K562 (cell line): ENCODE results near the gene ARID3B.

Experiments
- ARHGAP35 ChIP-seq: fragments of 450-650 bp; IDR thresholded peaks from 2 replicates; pipeline ENCODE4 v1.6.1; 2018; ENCODE audit not compliant: partially characterized antibody
- ARID3B ChIP-seq: fragments of 250-450 bp; sonication (Bioruptor Pico); IDR thresholded peaks from 2 replicates; pipeline ENCODE4 v1.4.0; 2020; ENCODE audit warnings: borderline replicate concordance
- BDP1 ChIP-seq: IDR thresholded peaks from 3 replicates; pipeline ENCODE4 v1.6.1; 2011; ENCODE audit not compliant: insufficient read length, insufficient read depth
- CBFA2T2 ChIP-seq: fragments of 450-650 bp; conservative IDR thresholded peaks from 2 replicates; pipeline ENCODE4 v1.6.1; 2017; ENCODE audit warnings: mild to moderate bottlenecking
- CTCF ChIP-seq, 3 experiments: IDR thresholded peaks in 2 of 3; conservative IDR thresholded peaks in 1 of 3; 2 replicates each; pipeline ENCODE4 v1.5.1; 2011 to 2012; ENCODE audit warnings: low read length in 3 of 3, mild to moderate bottlenecking in 3 of 3, control low read depth in 2 of 3, improper control_type of control experiment in 1 of 3, inconsistent platforms in 1 of 3, low read depth in 1 of 3, mixed read lengths in 1 of 3, moderate library complexity in 1 of 3; ENCODE audit not compliant: insufficient read depth in 2 of 3
- FOXK2 ChIP-seq, 2 experiments: fragments of 450-650 bp; IDR thresholded peaks in 1 of 2; conservative IDR thresholded peaks in 1 of 2; 2 replicates each; pipeline ENCODE4 v1.6.1; 2016; ENCODE audit warnings: low read depth in 2 of 2, mild to moderate bottlenecking in 1 of 2
- HMBOX1 ChIP-seq: sonication (generic); IDR thresholded peaks from 2 replicates; pipeline ENCODE4 v1.6.1; 2016
- KDM4B ChIP-seq, 2 experiments: fragments of 450-650 bp in 1 of 2; sonication (generic) in 1 of 2; IDR thresholded peaks; 2 replicates each; pipeline ENCODE4 v1.6.1; 2016 to 2017; ENCODE audit warnings: borderline replicate concordance in 2 of 2, antibody characterized with exemption in 1 of 2, low read depth in 1 of 2, mild to moderate bottlenecking in 1 of 2
- MAX ChIP-seq: sonication (generic); formaldehyde crosslinking; IDR thresholded peaks from 2 replicates; pipeline ENCODE4 v1.9.0; 2022; ENCODE audit warnings: mild to moderate bottlenecking, missing genetic modification reagents
- PRDM10 ChIP-seq: fragments of 450-650 bp; IDR thresholded peaks from 2 replicates; pipeline ENCODE4 v1.6.1; 2018; ENCODE audit not compliant: partially characterized antibody
- RFX5 ChIP-seq: IDR thresholded peaks from 2 replicates; pipeline ENCODE4 v1.6.1; 2011; ENCODE audit warnings: low read depth, mild to moderate bottlenecking, improper control_type of control experiment, low read length
- SIN3A ChIP-seq, 2 experiments: fragments of 150-350 bp in 1 of 2; IDR thresholded peaks; 2 replicates each; pipeline ENCODE4 v1.6.1; 2011 to 2016; ENCODE audit warnings: borderline replicate concordance in 2 of 2, low read depth in 2 of 2, low read length in 2 of 2, mild to moderate bottlenecking in 2 of 2, moderate library complexity in 2 of 2; ENCODE audit not compliant: control insufficient read depth in 1 of 2
- YY1 ChIP-seq, 3 experiments: IDR thresholded peaks; 2 replicates each; pipeline ENCODE4 v1.6.1; 2011; ENCODE audit warnings: low read length in 2 of 3, mild to moderate bottlenecking in 2 of 3, moderate library complexity in 2 of 3, borderline replicate concordance in 1 of 3, control low read depth in 1 of 3, low read depth in 1 of 3; ENCODE audit not compliant: insufficient read depth in 3 of 3, insufficient replicate concordance in 2 of 3, control insufficient read depth in 1 of 3, insufficient read length in 1 of 3; ENCODE audit errors: extremely low read depth in 1 of 3
- ZNF644 ChIP-seq: fragments of 200-800 bp; sonication (Bioruptor generic); IDR thresholded peaks from 2 replicates; pipeline ENCODE4 v1.6.1; 2016; ENCODE audit warnings: low read depth, missing genetic modification characterization, missing compliant biosample characterization

- TF ChIP-seq CBFA2T2 (no peak), ARHGAP35 (no peak), BDP1 (no peak), KDM4B (IDR thresholded peaks at IDR 0.05; ENCODE audit: borderline replicate concordance in 2 of 2, low read depth in 1 of 2) (no peak), RFX5 (no peak), FOXK2 (conservative IDR thresholded peaks at IDR 0.05 in 1 of 2, IDR thresholded peaks at IDR 0.05 in 1 of 2; ENCODE audit: low read depth in 2 of 2) (no peak), SIN3A (IDR thresholded peaks at IDR 0.05; ENCODE audit: borderline replicate concordance in 2 of 2, control insufficient read depth in 1 of 2, low read depth in 2 of 2, low read length in 2 of 2) (no peak), YY1 (IDR thresholded peaks at IDR 0.05; ENCODE audit: borderline replicate concordance in 1 of 3, control insufficient read depth in 1 of 3, extremely low read depth in 1 of 3, insufficient read depth in 3 of 3, insufficient read length in 1 of 3, insufficient replicate concordance in 2 of 3, low read depth in 1 of 3, low read length in 2 of 3) (no peak), HMBOX1 (no peak), CTCF (IDR thresholded peaks at IDR 0.05 in 2 of 3, conservative IDR thresholded peaks at IDR 0.05 in 1 of 3; ENCODE audit: insufficient read depth in 2 of 3, low read depth in 1 of 3, low read length in 3 of 3) (no peak), ZNF644 (tag) (no peak), PRDM10 (no peak), ARID3B (no peak), MAX (no peak)
Observed at GRCh38 chr15:74613089-74613952, 72.3 kb downstream of the ARID3B start.
